ENCODE results near the gene ARHGAP24. TPM values are rescaled to one million over a fixed set of nuclear protein-coding genes. Genes with fewer than 3 reads are reported as not detected.

The ARHGAP24 gene
- total RNA-seq, 1 donor from 2014 or later = 15.0 TPM

GRCh38 chr4:85986266-85986665 lies 511.3 kb downstream of the ARHGAP24 start:
- Mint-ChIP-seq H3K27ac (no peak overlapping the region), H3K9me3 (peaks cover 9% of the 10 kb centered on the region), H3K4me1 (no peaks in the 10 kb centered on the region), H3K27me3 (ENCODE audit: low read depth) (no peaks in the 10 kb centered on the region), H3K4me3 (no peak overlapping the region), H3K36me3 (peaks cover 13% of the 10 kb centered on the region)
- TF ChIP-seq CTCF (IDR thresholded peaks at IDR 0.05; ENCODE audit: unreplicated experiment) = no peak
- DNase-seq (ENCODE audit: low spot score in 2 of 2, unreplicated experiment in 2 of 2) = no peak

GRCh38 chr4:85993641-85994040 lies 518.7 kb downstream of the ARHGAP24 start:
- Mint-ChIP-seq H3K27ac (no peak overlapping the region), H3K36me3 (peaks cover 16% of the 10 kb centered on the region), H3K9me3 (no peaks in the 10 kb centered on the region), H3K4me3 (no peak overlapping the region), H3K27me3 (ENCODE audit: low read depth) (no peaks in the 10 kb centered on the region), H3K4me1 (no peaks in the 10 kb centered on the region)
- TF ChIP-seq CTCF (IDR thresholded peaks at IDR 0.05; ENCODE audit: unreplicated experiment) = no peak
- DNase-seq (ENCODE audit: low spot score in 2 of 2, unreplicated experiment in 2 of 2) = no peak

- no peak overlapping the region for H3K4me3 Mint-ChIP-seq
- H3K4me1 Mint-ChIP-seq = no peaks in the 10 kb centered on the region
- TF ChIP-seq CTCF (IDR thresholded peaks at IDR 0.05; ENCODE audit: unreplicated experiment) = no peak
- H3K27me3 Mint-ChIP-seq (ENCODE audit: low read depth) = no peaks in the 10 kb centered on the region
- peaks cover 16% of the 10 kb centered on the region for H3K36me3 Mint-ChIP-seq
- no peak overlapping the region for H3K27ac Mint-ChIP-seq
- no peak for DNase-seq (ENCODE audit: low spot score in 2 of 2, unreplicated experiment in 2 of 2)
- no peaks in the 10 kb centered on the region for H3K9me3 Mint-ChIP-seq
Measured at GRCh38 chr4:85994576-85994975, 519.6 kb downstream of the ARHGAP24 start.

GRCh38 chr4:85995361-85995760 lies 520.4 kb downstream of the ARHGAP24 start:
- H3K27me3 Mint-ChIP-seq (ENCODE audit: low read depth) = no peaks in the 10 kb centered on the region
- H3K4me1 Mint-ChIP-seq = no peaks in the 10 kb centered on the region
- TF ChIP-seq CTCF (IDR thresholded peaks at IDR 0.05; ENCODE audit: unreplicated experiment) = no peak
- H3K36me3 Mint-ChIP-seq = peaks cover 16% of the 10 kb centered on the region
- no peak for DNase-seq (ENCODE audit: low spot score in 2 of 2, unreplicated experiment in 2 of 2)
- H3K4me3 Mint-ChIP-seq = no peak overlapping the region
- H3K9me3 Mint-ChIP-seq = no peaks in the 10 kb centered on the region
- H3K27ac Mint-ChIP-seq = no peak overlapping the region

- no peaks in the 10 kb centered on the region for H3K4me1 Mint-ChIP-seq
- H3K4me3 Mint-ChIP-seq = no peak overlapping the region
- H3K9me3 Mint-ChIP-seq = peaks cover 3% of the 10 kb centered on the region
- peaks cover 6% of the 10 kb centered on the region for H3K36me3 Mint-ChIP-seq
- no peak overlapping the region for H3K27ac Mint-ChIP-seq
- DNase-seq (ENCODE audit: low spot score in 2 of 2, unreplicated experiment in 2 of 2) = no peak
- TF ChIP-seq CTCF (IDR thresholded peaks at IDR 0.05; ENCODE audit: unreplicated experiment) = no peak
- no peaks in the 10 kb centered on the region for H3K27me3 Mint-ChIP-seq (ENCODE audit: low read depth)
Measured at GRCh38 chr4:86001591-86001990, 526.6 kb downstream of the ARHGAP24 start.

GRCh38 chr4:86004030-86004429 lies 529.1 kb downstream of the ARHGAP24 start:
- Mint-ChIP-seq H3K4me3 (no peak overlapping the region), H3K27me3 (ENCODE audit: low read depth) (no peaks in the 10 kb centered on the region), H3K36me3 (peaks cover 6% of the 10 kb centered on the region), H3K27ac (no peak overlapping the region), H3K4me1 (no peaks in the 10 kb centered on the region), H3K9me3 (peaks cover 3% of the 10 kb centered on the region)
- TF ChIP-seq CTCF (IDR thresholded peaks at IDR 0.05; ENCODE audit: unreplicated experiment) = no peak
- DNase-seq (ENCODE audit: low spot score in 2 of 2, unreplicated experiment in 2 of 2) = no peak

Data from mesothelial cell of epicardium (in vitro differentiated cells).